H1 (cell line): Measurements from ENCODE around the gene FAM169A. TPM values are rescaled to one million over a fixed set of nuclear protein-coding genes. Genes with fewer than 3 reads are reported as not detected.
"Not testable (repeated sequence)": the region's sequence is repeated elsewhere in the genome, so short reads cannot be mapped to it uniquely, and the experiment has no call there.

Experiments
- CTCF ChIA-PET: fragments of 300-600 bp; sonication (Branson Sonifier 250); formaldehyde crosslinking; loops from one replicate; lab custom pipeline; 2021; ENCODE audit not compliant: partially characterized antibody; lab: Charles Lee
- POLR2A ChIA-PET: fragments of 300-600 bp; sonication (Branson Sonifier 250); formaldehyde crosslinking; loops from one replicate; lab custom pipeline; 2021; ENCODE audit warnings: inconsistent platforms; ENCODE audit not compliant: partially characterized antibody; lab: Charles Lee
- DNase-seq, 2 experiments: peaks; one replicate each; pipeline versions ENCODE4 v3.0.0 to v3.0.0-alpha.2; 2010 to 2022; ENCODE audit warnings: low spot score in 2 of 2, low read depth in 1 of 2, mixed read lengths in 1 of 2
- FAIRE-seq: peaks from 2 replicates; lab custom pipeline; 2011; peaks lifted over from hg19 to GRCh38; lab: Jason Lieb, UNC
- H2AFZ ChIP-seq: 2 replicates; pipeline ENCODE4 v1.8.1; 2012; ENCODE audit warnings: low read length, inconsistent platforms
- H2AK5ac ChIP-seq: 2 replicates; pipeline ENCODE4 v1.6.1; 2013; ENCODE audit warnings: low read depth, low read length
- H2BK120ac ChIP-seq: replicated peaks from 2 replicates; pipeline ENCODE3; 2013; ENCODE audit warnings: low read depth, low read length, inconsistent platforms
- H2BK12ac ChIP-seq: 2 replicates; pipeline ENCODE4 v1.6.1; 2013; ENCODE audit warnings: low read depth, low read length
- H2BK15ac ChIP-seq: 2 replicates; pipeline ENCODE4 v1.6.1; 2013; ENCODE audit warnings: low read length
- H2BK20ac ChIP-seq: 2 replicates; pipeline ENCODE4 v1.6.1; 2013; ENCODE audit warnings: low read length
- H2BK5ac ChIP-seq: 2 replicates; pipeline ENCODE4 v1.6.1; 2013; ENCODE audit warnings: low read depth, low read length
- H3K14ac ChIP-seq: 2 replicates; pipeline ENCODE4 v1.6.1; 2013; ENCODE audit warnings: inconsistent platforms; ENCODE audit not compliant: insufficient read length
- H3K18ac ChIP-seq: 2 replicates; pipeline ENCODE4 v1.6.1; 2013; ENCODE audit warnings: low read length; ENCODE audit errors: extremely low read depth
- H3K23ac ChIP-seq: 2 replicates; pipeline ENCODE4 v1.6.1; 2013; ENCODE audit warnings: inconsistent platforms; ENCODE audit not compliant: insufficient read length
- H3K23me2 ChIP-seq: 2 replicates; pipeline ENCODE4 v1.6.1; 2013; ENCODE audit warnings: low read depth, low read length
- H3K27ac ChIP-seq: 2 replicates; pipeline ENCODE4 v1.6.1; 2011; ENCODE audit warnings: low read depth, low read length, inconsistent platforms
- H3K27me3 ChIP-seq, 4 experiments: replicated peaks in 1 of 4; 1 replicate in 1 of 4; 2 replicates in 3 of 4; pipeline versions ENCODE4 v1.6.1 to v1.8.1; 2011 to 2013; ENCODE audit warnings: low read length in 3 of 4, mild to moderate bottlenecking in 3 of 4, inconsistent platforms in 2 of 4, mixed read lengths in 2 of 4, moderate library complexity in 1 of 4; ENCODE audit not compliant: control insufficient read depth in 3 of 4, insufficient read depth in 3 of 4; ENCODE audit errors: extremely low read depth in 1 of 4
- H3K36me3 ChIP-seq, 4 experiments: 2 replicates each; pipeline versions ENCODE4 v1.6.1 to v1.8.1; 2011 to 2013; ENCODE audit warnings: mild to moderate bottlenecking in 4 of 4, low read length in 3 of 4, moderate library complexity in 2 of 4, control low read depth in 1 of 4, inconsistent platforms in 1 of 4; ENCODE audit not compliant: insufficient read depth in 4 of 4, control insufficient read depth in 2 of 4
- H3K4ac ChIP-seq: replicated peaks from 2 replicates; pipeline ENCODE3; 2013; ENCODE audit warnings: low read length, low read depth, mixed read lengths, inconsistent platforms; ENCODE audit not compliant: insufficient read length
- H3K4me1 ChIP-seq, 4 experiments: replicated peaks in 1 of 4; 1 replicate in 1 of 4; 2 replicates in 3 of 4; pipeline versions ENCODE4 v1.6.1 to v1.8.1; 2011 to 2013; ENCODE audit warnings: low read length in 3 of 4, inconsistent platforms in 2 of 4, mixed read lengths in 1 of 4; ENCODE audit not compliant: insufficient read depth in 4 of 4, control insufficient read depth in 3 of 4
- H3K4me2 ChIP-seq, 2 experiments: 2 replicates each; pipeline versions ENCODE4 v1.6.1 to v1.8.1; 2011 to 2013; ENCODE audit warnings: low read depth in 2 of 2, low read length in 2 of 2, control low read depth in 1 of 2, inconsistent platforms in 1 of 2, mild to moderate bottlenecking in 1 of 2; ENCODE audit not compliant: insufficient read depth in 1 of 2
- H3K4me3 ChIP-seq, 4 experiments: fragments of 200-600, 300-600 bp in 1 of 4; sonication (generic), shearing (Covaris generic), sonication (Bioruptor Twin) in 1 of 4; 2 replicates each; pipeline versions ENCODE4 v1.5.1 to v1.8.1; 2011 to 2016; ENCODE audit warnings: low read length in 4 of 4, low read depth in 3 of 4, control low read depth in 2 of 4, inconsistent platforms in 2 of 4, mild to moderate bottlenecking in 2 of 4, mixed read lengths in 1 of 4, moderate library complexity in 1 of 4; ENCODE audit not compliant: insufficient read depth in 2 of 4; ENCODE audit errors: extremely low read depth in 1 of 4
- H3K56ac ChIP-seq: replicated peaks from 2 replicates; pipeline ENCODE3; 2013; ENCODE audit warnings: low read depth, mild to moderate bottlenecking, mixed read lengths, low read length, inconsistent platforms; ENCODE audit not compliant: insufficient read length
- H3K79me1 ChIP-seq: 2 replicates; pipeline ENCODE4 v1.6.1; 2013; ENCODE audit warnings: low read depth, low read length, control low read depth
- H3K79me2 ChIP-seq, 2 experiments: 2 replicates each; pipeline versions ENCODE4 v1.6.1 to v1.8.1; 2012 to 2013; ENCODE audit warnings: low read length in 2 of 2, mild to moderate bottlenecking in 2 of 2, inconsistent platforms in 1 of 2; ENCODE audit not compliant: insufficient read depth in 2 of 2, control insufficient read depth in 1 of 2
- H3K9ac ChIP-seq, 4 experiments: replicated peaks in 1 of 4; 1 replicate in 1 of 4; 2 replicates in 3 of 4; pipeline versions ENCODE4 v1.6.1 to v1.8.1; 2011 to 2013; ENCODE audit warnings: low read depth in 3 of 4, low read length in 3 of 4, control low read depth in 2 of 4, mild to moderate bottlenecking in 2 of 4, moderate library complexity in 2 of 4, inconsistent platforms in 1 of 4; ENCODE audit errors: extremely low read depth in 1 of 4
- H3K9me3 ChIP-seq, 2 experiments: 2 replicates each; pipeline versions ENCODE4 v1.6.1 to v1.8.1; 2012 to 2013; ENCODE audit warnings: mild to moderate bottlenecking in 2 of 2, moderate library complexity in 2 of 2, control low read depth in 1 of 2, inconsistent platforms in 1 of 2, low read depth in 1 of 2, low read length in 1 of 2, mixed read lengths in 1 of 2; ENCODE audit not compliant: insufficient read depth in 2 of 2
- H4K20me1 ChIP-seq, 2 experiments: replicated peaks in 1 of 2; 2 replicates each; pipeline versions ENCODE3 to v1.8.1; 2011 to 2013; ENCODE audit warnings: inconsistent platforms in 2 of 2, low read length in 2 of 2, mild to moderate bottlenecking in 1 of 2; ENCODE audit not compliant: insufficient read depth in 2 of 2, control insufficient read depth in 1 of 2
- H4K5ac ChIP-seq: 2 replicates; pipeline ENCODE4 v1.6.1; 2013; ENCODE audit warnings: low read length, low read depth, mixed read lengths, inconsistent platforms; ENCODE audit not compliant: insufficient read length
- H4K8ac ChIP-seq: 2 replicates; pipeline ENCODE4 v1.8.0; 2013; ENCODE audit warnings: mild to moderate bottlenecking, moderate library complexity, low read length, inconsistent platforms; ENCODE audit not compliant: insufficient read depth; ENCODE audit errors: extremely low read depth
- H4K91ac ChIP-seq: replicated peaks from 2 replicates; pipeline ENCODE3; 2013; ENCODE audit warnings: low read length, mixed read lengths, inconsistent platforms; ENCODE audit not compliant: insufficient read length
- POLR2A ChIP-seq, 2 experiments: IDR thresholded peaks; 1 replicate in 1 of 2; 2 replicates in 1 of 2; pipeline ENCODE4 v1.6.1; 2011; ENCODE audit warnings: low read depth in 2 of 2, low read length in 2 of 2, mild to moderate bottlenecking in 2 of 2; ENCODE audit errors: control extremely low read depth in 1 of 2
- TBP ChIP-seq: IDR thresholded peaks from 2 replicates; pipeline ENCODE4 v1.6.1; 2011; ENCODE audit warnings: low read depth, low read length, improper control_type of control experiment
- YY1 ChIP-seq: IDR thresholded peaks from 2 replicates; pipeline ENCODE4 v1.6.1; 2011; ENCODE audit warnings: low read depth, mild to moderate bottlenecking, low read length
- WGBS, 2 experiments: shearing (Covaris generic) in 1 of 2; methylation state at CpG; one replicate each; pipeline versions ENCODE4 v1.1.6 to v1.1.7; 2013 to 2015; ENCODE audit warnings: low lambda C conversion rate in 2 of 2, mixed read lengths in 2 of 2, inconsistent platforms in 1 of 2, low coverage in 1 of 2, missing lambda C conversion rate in 1 of 2; ENCODE audit not compliant: insufficient replicate concordance in 2 of 2, insufficient coverage in 1 of 2, insufficient read length in 1 of 2; ENCODE audit errors: extremely low coverage in 1 of 2, missing lambda C conversion rate in 1 of 2; 5-methylcytosine and 5-hydroxymethylcytosine counted together
- polyA plus RNA-seq, 7 experiments: library from polyadenylated mRNA; depleted of rRNA in 3 of 7; stranded (reverse) in 5 of 7; unstranded in 2 of 7; fragments of >200 nt in 5 of 7; fragments of 200-250 nt in 2 of 7; gene quantifications; 1 replicate in 5 of 7; 2 replicates in 1 of 7; 4 replicates in 1 of 7; pipeline versions ENCODE4 v1.2.1 to v1.2.3, GENCODE V29; 2011 to 2013; ENCODE audit warnings: missing spikeins in 2 of 7, mixed read lengths in 2 of 7
- total RNA-seq: library from RNA; stranded (reverse); fragmentation: NEBNext Ultra II Directional; extraction: Animal tissue kit (Norgen Biotek cat#: 25700); gene quantifications from 2 replicates; pipeline ENCODE4 v1.2.1, GENCODE V29; 2021

FAM169A gene
- total and polyA plus RNA-seq, 2 of the 8 experiments (the other 6 are each of a cell fraction or from before 2014, with no cell fraction given) = 12.6 to 83.1 TPM

- FAIRE-seq, H3K4ac ChIP-seq, H3K56ac ChIP-seq, H3K36me3 ChIP-seq, H3K27me3 ChIP-seq, H4K8ac ChIP-seq, H2BK15ac ChIP-seq, H2AFZ ChIP-seq, H3K23ac ChIP-seq, H4K20me1 ChIP-seq, H2AK5ac ChIP-seq, H3K23me2 ChIP-seq, H3K14ac ChIP-seq, H3K4me1 ChIP-seq, H3K79me2 ChIP-seq, H3K9me3 ChIP-seq, CTCF ChIA-PET, H4K91ac ChIP-seq, H3K79me1 ChIP-seq: not testable (repeated sequence)
- WGBS, 2 experiments = 12% methylated on average over 10 of the region's 10 CpGs; no CpG with 5 or more reads in 1 of the 2 experiments
- H3K27ac ChIP-seq = peak overlapping the region; percentile 80; the same call in 1 of the 2 replicates
- TF ChIP-seq POLR2A (IDR thresholded peaks at IDR 0.05; ENCODE audit: control extremely low read depth in 1 of 2, low read depth in 2 of 2, low read length in 2 of 2) (0 out of 3 replicates have a peak, but pooled peaks of 1 of the 2 experiments have one; percentile 42), TBP (peak; percentile 32; the same call in 1 of the 2 replicates), YY1 (peak; percentile 77; the same call in 1 of the 2 replicates)
- peak overlapping the region; percentile 24 for H2BK20ac ChIP-seq
- H2BK12ac ChIP-seq = peak overlapping the region; percentile 69
- H4K5ac ChIP-seq = peak overlapping the region; percentile 71
- peak overlapping the region; percentile 85; the same call in 1 of the 2 replicates for H2BK5ac ChIP-seq
- POLR2A ChIA-PET = interaction anchor here (0.6 to 2.7 kb wide), 5 partner anchors 9 to 58 kb away, joined by 3 to 31 read pairs (median 3); partner anchors contain the start of gene FAM169A
- H3K4me3 ChIP-seq = peak overlapping the region in 1 of 4 experiments; percentile 38; a peak in 3 of 8 replicates
- DNase-seq = peak in 1 of 2 experiments; percentile 70
- H2BK120ac ChIP-seq = peak overlapping the region; percentile 92
- H3K9ac ChIP-seq = peak overlapping the region in 1 of 4 experiments; percentile 19; a peak in 1 of 7 replicates
- peak overlapping the region; percentile 93 for H3K18ac ChIP-seq
- peak overlapping the region; percentile 32 to 56; a peak in 2 of 4 replicates for H3K4me2 ChIP-seq
Measured at GRCh38 chr5:74882379-74883134, 16.4 kb upstream of the FAM169A start.
